Hepatocyte (in vitro differentiated cells): ENCODE data around the gene BSN.

ENCODE experiments used
- CTCF ChIP-seq: fragments of 200-600 bp; sonication (generic); IDR thresholded peaks from 2 replicates; pipeline ENCODE4 v1.5.1; 2016; ENCODE audit warnings: antibody characterized with exemption, mild to moderate bottlenecking; ENCODE audit not compliant: poor library complexity
- EZH2 ChIP-seq: fragments of 200-600 bp; sonication (generic); IDR thresholded peaks from 2 replicates; pipeline ENCODE4 v1.6.1; 2016; ENCODE audit warnings: antibody characterized with exemption, mild to moderate bottlenecking, borderline replicate concordance

- TF ChIP-seq CTCF (no peak), EZH2 (no peak)
Observed at GRCh38 chr3:49563766-49564165, 9.5 kb downstream of the BSN start.
